Thyroid gland (tissue), 4 donors: Measurements from ENCODE around the gene GUSB. TPM values are rescaled to one million over a fixed set of nuclear protein-coding genes. Genes with fewer than 3 reads are reported as not detected.

Source experiments
- DNase-seq, 2 donors: peaks; one replicate each; pipeline ENCODE4 v3.0.0-alpha.2; 2019
- H3K27ac ChIP-seq, 3 donors: fragments of 200-600 bp; sonication (generic); 1 replicate in 2 of 3; 2 replicates in 1 of 3; pipeline ENCODE4 v1.5.1; 2016 to 2019; ENCODE audit warnings: mild to moderate bottlenecking in 1 of 3, moderate library complexity in 1 of 3
- H3K27me3 ChIP-seq: fragments of 200-600 bp; sonication (generic); one replicate; pipeline ENCODE4 v1.5.1; 2019
- H3K36me3 ChIP-seq, 2 donors: fragments of 200-600 bp; sonication (generic); one replicate each; pipeline ENCODE4 v1.5.1; 2016 to 2019
- H3K4me1 ChIP-seq, 2 donors: fragments of 200-600 bp; sonication (generic); one replicate each; pipeline ENCODE4 v1.5.1; 2017 to 2019
- H3K4me3 ChIP-seq, 3 donors: fragments of 200-600 bp; sonication (generic); replicated peaks in 1 of 3; 1 replicate in 2 of 3; 2 replicates in 1 of 3; pipeline ENCODE4 v1.5.1; 2016; ENCODE audit warnings: mild to moderate bottlenecking in 1 of 3
- H3K9me3 ChIP-seq: fragments of 200-600 bp; sonication (generic); one replicate; pipeline ENCODE4 v1.5.1; 2017
- POLR2A ChIP-seq, 2 donors: fragments of 450-650 bp; IDR thresholded peaks; one replicate each; pipeline ENCODE4 v1.6.1; 2017; ENCODE audit warnings: antibody characterized with exemption in 2 of 2, mild to moderate bottlenecking in 2 of 2, moderate library complexity in 1 of 2
- WGBS, 2 donors: methylation state at CpG; one replicate each; pipeline ENCODE4 v1.1.5; 2017; 5-methylcytosine and 5-hydroxymethylcytosine counted together
- intact Hi-C: fragments of 100-400 bp; cut with DNase I; formaldehyde crosslinking; loops from one replicate; pipeline ENCODE4 v1.15.1; 2023
- total RNA-seq, 4 donors: library from RNA; depleted of rRNA; stranded (reverse); fragments of >200 nt; gene quantifications; one replicate each; pipeline ENCODE4 v1.2.3, GENCODE V29; 2016
- TF ChIP-seq, protein P1 (sequence below), 6 experiments: fragments of 200-600 bp in 3 of 6; fragments of 450-650 bp in 3 of 6; sonication (generic) in 3 of 6; IDR thresholded peaks; one replicate each; pipeline ENCODE4 v1.5.1; 2016 to 2019; ENCODE audit warnings: antibody characterized with exemption in 6 of 6, mild to moderate bottlenecking in 2 of 6, inconsistent platforms in 1 of 6, moderate library complexity in 1 of 6

GUSB gene
- total RNA-seq, 4 donors from 2014 or later = 30.1 to 51.5 (median 37.6) TPM

GRCh38 chr7:65978891-65979582 is 3.0 kb downstream of the GUSB start:
- DNase-seq = no peak
- H3K4me1 ChIP-seq = peaks cover 12 to 20% of the 10 kb centered on the region in 2 donors
- TF ChIP-seq POLR2A (IDR thresholded peaks at IDR 0.05) = no peak
- TF ChIP-seq, protein P1, sequence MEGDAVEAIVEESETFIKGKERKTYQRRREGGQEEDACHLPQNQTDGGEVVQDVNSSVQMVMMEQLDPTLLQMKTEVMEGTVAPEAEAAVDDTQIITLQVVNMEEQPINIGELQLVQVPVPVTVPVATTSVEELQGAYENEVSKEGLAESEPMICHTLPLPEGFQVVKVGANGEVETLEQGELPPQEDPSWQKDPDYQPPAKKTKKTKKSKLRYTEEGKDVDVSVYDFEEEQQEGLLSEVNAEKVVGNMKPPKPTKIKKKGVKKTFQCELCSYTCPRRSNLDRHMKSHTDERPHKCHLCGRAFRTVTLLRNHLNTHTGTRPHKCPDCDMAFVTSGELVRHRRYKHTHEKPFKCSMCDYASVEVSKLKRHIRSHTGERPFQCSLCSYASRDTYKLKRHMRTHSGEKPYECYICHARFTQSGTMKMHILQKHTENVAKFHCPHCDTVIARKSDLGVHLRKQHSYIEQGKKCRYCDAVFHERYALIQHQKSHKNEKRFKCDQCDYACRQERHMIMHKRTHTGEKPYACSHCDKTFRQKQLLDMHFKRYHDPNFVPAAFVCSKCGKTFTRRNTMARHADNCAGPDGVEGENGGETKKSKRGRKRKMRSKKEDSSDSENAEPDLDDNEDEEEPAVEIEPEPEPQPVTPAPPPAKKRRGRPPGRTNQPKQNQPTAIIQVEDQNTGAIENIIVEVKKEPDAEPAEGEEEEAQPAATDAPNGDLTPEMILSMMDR (IDR thresholded peaks at IDR 0.05) = no peak
- no peak overlapping the region for H3K27ac ChIP-seq
- WGBS, 2 donors = 92 to 93% methylated on average over 17 to 18 of the region's 18 CpGs
- intact Hi-C loops = no loop called here
- H3K4me3 ChIP-seq = no peak overlapping the region
- H3K9me3 ChIP-seq = no peaks in the 10 kb centered on the region
- H3K27me3 ChIP-seq = no peaks in the 10 kb centered on the region
- H3K36me3 ChIP-seq = peaks cover 5 to 16% of the 10 kb centered on the region in 2 donors

- 94 to 95% methylated on average over 16 of the region's 16 CpGs for WGBS, 2 donors
- no peak for DNase-seq
- Histone ChIP-seq H3K9me3 (no peaks in the 10 kb centered on the region), H3K27me3 (no peaks in the 10 kb centered on the region), H3K4me1 (peaks cover 7 to 16% of the 10 kb centered on the region in 2 donors), H3K4me3 (no peak overlapping the region), H3K27ac (no peak overlapping the region), H3K36me3 (peaks cover 22 to 35% of the 10 kb centered on the region in 2 donors)
- intact Hi-C loops = no loop called here
- no peak for TF ChIP-seq POLR2A (IDR thresholded peaks at IDR 0.05)
- TF ChIP-seq, protein P1 (IDR thresholded peaks at IDR 0.05) = no peak
These were observed 5.3 kb downstream of the GUSB start for GRCh38 chr7:65976659-65977196.

DNA sequence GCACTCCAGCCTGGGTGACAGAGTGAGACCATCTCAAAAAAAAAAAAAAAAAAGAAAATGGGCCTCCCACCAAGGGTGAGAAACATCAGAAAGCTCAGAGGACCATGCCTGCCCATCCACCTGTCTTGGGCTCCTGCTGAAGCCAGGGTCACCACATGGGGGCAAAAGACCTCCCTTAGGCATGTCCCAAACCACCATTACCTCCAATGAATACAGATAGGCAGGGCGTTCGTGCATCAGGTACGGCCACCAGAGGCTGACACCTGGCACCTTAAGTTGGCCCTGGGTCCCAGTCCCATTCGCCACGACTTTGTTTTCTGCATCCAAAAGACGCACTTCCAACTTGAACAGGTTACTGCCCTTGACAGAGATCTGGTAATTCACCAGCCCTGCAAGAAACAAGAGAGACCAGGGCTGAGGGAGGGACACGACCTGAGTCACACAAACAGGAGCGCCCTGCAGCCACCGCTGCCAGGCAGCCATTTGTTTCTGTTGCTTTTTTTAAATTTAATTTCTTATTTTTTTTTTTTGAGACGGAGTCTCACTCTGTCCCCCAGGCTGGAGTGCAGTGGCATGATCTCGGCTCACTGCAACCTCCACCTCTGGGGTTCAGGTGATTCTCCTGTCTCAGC is 6.1 kb downstream of the GUSB start:
- no peak overlapping the region for H3K27ac ChIP-seq
- TF ChIP-seq, protein P1 (IDR thresholded peaks at IDR 0.05) = no peak
- TF ChIP-seq POLR2A (IDR thresholded peaks at IDR 0.05) = no peak

DNA sequence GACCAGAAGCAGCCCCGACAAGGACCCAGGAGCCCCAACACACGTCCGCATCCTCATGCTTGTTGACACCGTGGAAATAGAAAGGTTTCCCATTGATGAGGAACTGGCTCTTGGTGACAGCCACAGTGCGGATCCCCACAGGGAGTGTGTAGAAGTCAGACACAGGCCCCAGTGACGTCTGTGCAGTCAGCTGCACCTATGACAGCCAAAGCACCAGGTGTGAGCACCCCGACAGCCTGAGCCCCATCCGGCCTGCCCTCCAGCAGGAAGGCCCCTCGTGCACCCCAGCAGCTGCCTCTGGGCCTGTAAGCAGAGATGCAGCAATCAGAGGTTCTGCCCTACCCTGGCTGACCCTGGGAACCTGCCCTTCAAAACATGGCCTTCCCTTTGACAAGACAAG is 7.1 kb downstream of the GUSB start:
- peaks cover 37 to 50% of the 10 kb centered on the region in 2 donors for H3K36me3 ChIP-seq
- DNase-seq = no peak

More for the DNA sequence above, 6.1 kb downstream of the GUSB start:
- no peaks in the 10 kb centered on the region for H3K27me3 ChIP-seq
- no peak overlapping the region for H3K4me3 ChIP-seq
- DNase-seq = no peak
- H3K4me1 ChIP-seq = peaks cover 6 to 11% of the 10 kb centered on the region in 2 donors
- H3K9me3 ChIP-seq = no peaks in the 10 kb centered on the region
- intact Hi-C loops = no loop called here
- 92 to 96% methylated on average over 11 of the region's 11 CpGs for WGBS, 2 donors
- H3K36me3 ChIP-seq = peaks cover 27 to 41% of the 10 kb centered on the region in 2 donors

More for the DNA sequence above, 7.1 kb downstream of the GUSB start:
- TF ChIP-seq, protein P1 (IDR thresholded peaks at IDR 0.05) = no peak
- TF ChIP-seq POLR2A (IDR thresholded peaks at IDR 0.05) = no peak
- Histone ChIP-seq H3K27me3 (no peaks in the 10 kb centered on the region), H3K27ac (no peak overlapping the region), H3K4me3 (no peak overlapping the region), H3K4me1 (peaks cover 0 to under 1% of the 10 kb centered on the region in 2 donors), H3K9me3 (no peaks in the 10 kb centered on the region)
- intact Hi-C loops = no loop called here
- WGBS, 2 donors = 88 to 91% methylated on average over 7 to 8 of the region's 9 CpGs
